Neural cell (in vitro differentiated cells): ENCODE data around the gene SLC6A19. TPM values are rescaled to one million over a fixed set of nuclear protein-coding genes. Genes with fewer than 3 reads are reported as not detected.

Experiments used
- H2AFZ ChIP-seq: fragments of 200-600, 300-800 bp; sonication (generic), shearing (Covaris generic); 2 replicates; pipeline ENCODE4 v1.6.0; 2014; ENCODE audit warnings: low read depth, mild to moderate bottlenecking, antibody characterized with exemption, low read length, moderate library complexity
- H3F3A ChIP-seq: fragments of 200-600 bp; shearing (Covaris generic); 2 replicates; pipeline ENCODE4 v1.6.1; 2016; ENCODE audit warnings: mild to moderate bottlenecking, moderate library complexity, mixed read lengths, antibody characterized with exemption, low read length; ENCODE audit not compliant: insufficient read depth, poor library complexity, severe bottlenecking
- H3K27ac ChIP-seq: fragments of 200-600, 300-800 bp; sonication (generic), shearing (Covaris generic); 2 replicates; pipeline ENCODE4 v1.5.1; 2014; ENCODE audit warnings: mild to moderate bottlenecking, low read length, moderate library complexity
- H3K27me3 ChIP-seq: fragments of 300-800, 200-600 bp; sonication (generic), shearing (Covaris generic); 2 replicates; pipeline ENCODE4 v1.6.0; 2014; ENCODE audit warnings: mild to moderate bottlenecking, low read depth, low read length, moderate library complexity; ENCODE audit not compliant: insufficient read depth
- H3K36me3 ChIP-seq: fragments of 300-800, 200-600 bp; sonication (generic), shearing (Covaris generic); 2 replicates; pipeline ENCODE4 v1.5.1; 2014; ENCODE audit warnings: mild to moderate bottlenecking, antibody characterized with exemption, low read length, moderate library complexity; ENCODE audit not compliant: insufficient read depth
- H3K4me2 ChIP-seq: fragments of 300-800, 200-600 bp; sonication (generic), shearing (Covaris generic); 2 replicates; pipeline ENCODE4 v1.6.0; 2014; ENCODE audit warnings: mild to moderate bottlenecking, low read length
- H3K4me3 ChIP-seq: fragments of 300-800, 200-600 bp; sonication (generic), shearing (Covaris generic); 2 replicates; pipeline ENCODE4 v1.5.1; 2014; ENCODE audit warnings: mild to moderate bottlenecking, low read length, moderate library complexity
- H3K79me2 ChIP-seq: fragments of 200-600 bp; shearing (Covaris generic); replicated peaks from 2 replicates; pipeline ENCODE4 v1.6.0; 2014; ENCODE audit warnings: mild to moderate bottlenecking, low read length, moderate library complexity; ENCODE audit not compliant: insufficient read depth
- H3K9ac ChIP-seq: fragments of 300-800, 200-600 bp; sonication (generic), shearing (Covaris generic); 2 replicates; pipeline ENCODE4 v1.6.1; 2016; ENCODE audit warnings: mild to moderate bottlenecking, low read length, mixed read lengths
- H3K9me2 ChIP-seq: fragments of 200-600 bp; shearing (Covaris generic); 2 replicates; pipeline ENCODE4 v1.6.1; 2016; ENCODE audit warnings: mild to moderate bottlenecking, low read length, mixed read lengths; ENCODE audit not compliant: insufficient read depth
- H3K9me3 ChIP-seq: fragments of 200-600, 300-800 bp; sonication (generic), shearing (Covaris generic); 2 replicates; pipeline ENCODE4 v1.6.1; 2016; ENCODE audit warnings: mild to moderate bottlenecking, mixed run types, low read length, moderate library complexity, mixed read lengths
- H4K20me1 ChIP-seq: fragments of 200-600 bp; shearing (Covaris generic); 2 replicates; pipeline ENCODE4 v1.6.1; 2016; ENCODE audit warnings: mild to moderate bottlenecking, mixed run types; ENCODE audit not compliant: insufficient read depth
- EP300 ChIP-seq: fragments of 450-650 bp; conservative IDR thresholded peaks from 2 replicates; pipeline ENCODE4 v1.6.1; 2014; ENCODE audit warnings: antibody characterized with exemption, mild to moderate bottlenecking, moderate library complexity; ENCODE audit not compliant: poor library complexity, severe bottlenecking
- EZH2 ChIP-seq: fragments of 200-600, 300-800 bp; shearing (Covaris generic), sonication (generic); IDR thresholded peaks from 2 replicates; pipeline ENCODE4 v1.6.1; 2014; ENCODE audit warnings: antibody characterized with exemption, low read length, borderline replicate concordance, mild to moderate bottlenecking; ENCODE audit not compliant: insufficient read depth, poor library complexity, severe bottlenecking
- MXI1 ChIP-seq: fragments of 450-650 bp; conservative IDR thresholded peaks from 2 replicates; pipeline ENCODE4 v1.6.1; 2014; ENCODE audit warnings: antibody characterized with exemption, mild to moderate bottlenecking; ENCODE audit not compliant: poor library complexity, severe bottlenecking
- POLR2AphosphoS5 ChIP-seq: IDR thresholded peaks from 2 replicates; pipeline ENCODE4 v1.6.1; 2012
- RAD21 ChIP-seq: fragments of 450-650 bp; conservative IDR thresholded peaks from 2 replicates; pipeline ENCODE4 v1.6.1; 2014; ENCODE audit warnings: antibody characterized with exemption, mild to moderate bottlenecking, moderate library complexity
- SMC3 ChIP-seq: fragments of 450-650 bp; conservative IDR thresholded peaks from 2 replicates; pipeline ENCODE4 v1.6.1; 2014; ENCODE audit warnings: antibody characterized with exemption, mild to moderate bottlenecking, moderate library complexity; ENCODE audit not compliant: poor library complexity
- TAF1 ChIP-seq: IDR thresholded peaks from 2 replicates; pipeline ENCODE4 v1.6.1; 2012; ENCODE audit warnings: low read depth
- polyA plus RNA-seq: library from polyadenylated mRNA; depleted of rRNA; stranded (reverse); fragments of >200 nt; gene quantifications from 2 replicates; pipeline ENCODE4 v1.2.3, GENCODE V29; 2014
- TF ChIP-seq, protein P1 (sequence below): fragments of 450-650 bp; IDR thresholded peaks from 2 replicates; pipeline ENCODE4 v1.5.1; 2014; ENCODE audit warnings: antibody characterized with exemption, mild to moderate bottlenecking, moderate library complexity; ENCODE audit not compliant: poor library complexity, severe bottlenecking
- TF ChIP-seq, protein P2 (sequence below): IDR thresholded peaks from 2 replicates; pipeline ENCODE4 v1.6.1; 2012; ENCODE audit warnings: borderline replicate concordance

The SLC6A19 gene
- polyA plus RNA-seq, 1 donor from 2014 or later = not detected

DNA sequence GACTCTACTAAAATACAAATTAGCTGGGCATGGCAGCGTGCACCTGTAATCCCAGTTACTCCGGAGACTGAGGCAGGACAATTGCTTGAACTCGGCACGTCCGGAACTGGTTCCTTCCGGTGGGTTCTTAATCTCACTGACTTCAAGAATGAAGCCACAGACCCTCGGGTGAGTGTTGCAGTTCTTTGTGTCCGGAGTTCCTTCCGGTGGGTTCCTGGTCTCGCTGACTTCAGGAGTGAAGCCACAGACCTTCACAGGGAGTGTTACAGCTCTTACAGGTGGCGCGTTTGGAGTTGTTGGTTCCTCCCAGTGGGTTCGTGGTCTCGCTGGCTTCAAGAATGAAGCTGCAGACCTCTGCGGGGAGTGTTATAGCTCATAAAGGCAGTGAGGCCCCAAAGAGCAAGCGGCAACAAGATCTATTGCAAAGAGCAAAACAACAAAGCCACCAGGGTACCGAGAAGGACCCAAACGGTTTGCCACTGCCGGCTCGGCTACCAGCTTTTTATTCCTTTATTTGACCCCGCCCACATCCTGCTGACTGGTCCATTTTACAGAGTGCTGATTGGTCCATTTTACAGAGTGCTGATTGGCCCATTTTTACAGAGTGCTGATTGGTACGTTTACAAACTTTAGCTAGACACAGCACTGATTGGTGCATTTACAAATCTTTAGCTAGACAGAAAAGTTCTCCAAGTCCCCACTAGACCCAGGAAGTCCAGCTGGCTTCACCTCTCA lies 28.6 kb upstream of the SLC6A19 start:
- Histone ChIP-seq H3K27me3 (no peaks in the 10 kb centered on the region), H3F3A (no peaks in the 10 kb centered on the region), H3K9ac (no peak overlapping the region), H3K9me3 (no peaks in the 10 kb centered on the region), H3K36me3 (no peaks in the 10 kb centered on the region), H2AFZ (no peak overlapping the region), H3K9me2 (no peaks in the 10 kb centered on the region), H3K4me3 (no peak overlapping the region), H3K79me2 (no peaks in the 10 kb centered on the region), H3K4me2 (no peak overlapping the region), H4K20me1 (no peaks in the 10 kb centered on the region), H3K27ac (no peak overlapping the region)
- TF ChIP-seq TAF1 (no peak), MXI1 (no peak), SMC3 (no peak)

DNA sequence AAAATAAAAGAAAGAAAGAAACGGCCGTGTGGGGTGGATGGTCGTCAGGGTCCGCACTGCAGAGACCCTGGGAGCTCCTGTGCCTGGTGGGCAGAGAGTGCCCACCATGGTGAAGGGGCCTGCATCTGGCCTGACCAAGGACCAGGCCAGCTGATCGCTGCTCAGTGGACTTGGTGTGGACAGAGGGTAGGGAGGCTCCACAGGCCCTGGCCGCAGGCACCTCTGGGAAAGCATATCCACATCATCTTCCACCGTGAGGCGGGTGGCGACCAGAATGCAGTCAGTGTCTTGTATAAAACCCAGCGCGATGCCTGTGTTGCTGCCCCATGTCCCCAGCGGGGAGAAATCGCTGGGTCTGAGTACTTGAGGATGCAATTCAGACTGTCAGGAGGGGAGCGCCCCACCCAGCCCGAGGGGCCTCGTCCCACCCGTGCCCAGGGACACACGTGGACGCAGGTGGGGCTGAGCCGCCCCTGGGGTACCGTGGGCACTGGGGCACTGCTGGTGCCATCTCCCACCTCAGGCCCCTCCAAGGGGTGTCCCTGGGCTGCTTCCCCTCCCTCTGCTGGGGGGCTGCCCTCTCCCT lies 27.8 kb upstream of the SLC6A19 start:
- H3K4me2 ChIP-seq = no peak overlapping the region

More for the DNA sequence above, 27.8 kb upstream of the SLC6A19 start:
- no peaks in the 10 kb centered on the region for H3K79me2 ChIP-seq
- no peaks in the 10 kb centered on the region for H3K9me3 ChIP-seq
- no peak overlapping the region for H3K27ac ChIP-seq
- no peak overlapping the region for H3K4me3 ChIP-seq
- TF ChIP-seq TAF1 (no peak), SMC3 (no peak), MXI1 (no peak), RAD21 (no peak), EP300 (no peak), POLR2AphosphoS5 (no peak), EZH2 (no peak)
- TF ChIP-seq, protein P1, sequence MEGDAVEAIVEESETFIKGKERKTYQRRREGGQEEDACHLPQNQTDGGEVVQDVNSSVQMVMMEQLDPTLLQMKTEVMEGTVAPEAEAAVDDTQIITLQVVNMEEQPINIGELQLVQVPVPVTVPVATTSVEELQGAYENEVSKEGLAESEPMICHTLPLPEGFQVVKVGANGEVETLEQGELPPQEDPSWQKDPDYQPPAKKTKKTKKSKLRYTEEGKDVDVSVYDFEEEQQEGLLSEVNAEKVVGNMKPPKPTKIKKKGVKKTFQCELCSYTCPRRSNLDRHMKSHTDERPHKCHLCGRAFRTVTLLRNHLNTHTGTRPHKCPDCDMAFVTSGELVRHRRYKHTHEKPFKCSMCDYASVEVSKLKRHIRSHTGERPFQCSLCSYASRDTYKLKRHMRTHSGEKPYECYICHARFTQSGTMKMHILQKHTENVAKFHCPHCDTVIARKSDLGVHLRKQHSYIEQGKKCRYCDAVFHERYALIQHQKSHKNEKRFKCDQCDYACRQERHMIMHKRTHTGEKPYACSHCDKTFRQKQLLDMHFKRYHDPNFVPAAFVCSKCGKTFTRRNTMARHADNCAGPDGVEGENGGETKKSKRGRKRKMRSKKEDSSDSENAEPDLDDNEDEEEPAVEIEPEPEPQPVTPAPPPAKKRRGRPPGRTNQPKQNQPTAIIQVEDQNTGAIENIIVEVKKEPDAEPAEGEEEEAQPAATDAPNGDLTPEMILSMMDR = no peak
- TF ChIP-seq, protein P2, sequence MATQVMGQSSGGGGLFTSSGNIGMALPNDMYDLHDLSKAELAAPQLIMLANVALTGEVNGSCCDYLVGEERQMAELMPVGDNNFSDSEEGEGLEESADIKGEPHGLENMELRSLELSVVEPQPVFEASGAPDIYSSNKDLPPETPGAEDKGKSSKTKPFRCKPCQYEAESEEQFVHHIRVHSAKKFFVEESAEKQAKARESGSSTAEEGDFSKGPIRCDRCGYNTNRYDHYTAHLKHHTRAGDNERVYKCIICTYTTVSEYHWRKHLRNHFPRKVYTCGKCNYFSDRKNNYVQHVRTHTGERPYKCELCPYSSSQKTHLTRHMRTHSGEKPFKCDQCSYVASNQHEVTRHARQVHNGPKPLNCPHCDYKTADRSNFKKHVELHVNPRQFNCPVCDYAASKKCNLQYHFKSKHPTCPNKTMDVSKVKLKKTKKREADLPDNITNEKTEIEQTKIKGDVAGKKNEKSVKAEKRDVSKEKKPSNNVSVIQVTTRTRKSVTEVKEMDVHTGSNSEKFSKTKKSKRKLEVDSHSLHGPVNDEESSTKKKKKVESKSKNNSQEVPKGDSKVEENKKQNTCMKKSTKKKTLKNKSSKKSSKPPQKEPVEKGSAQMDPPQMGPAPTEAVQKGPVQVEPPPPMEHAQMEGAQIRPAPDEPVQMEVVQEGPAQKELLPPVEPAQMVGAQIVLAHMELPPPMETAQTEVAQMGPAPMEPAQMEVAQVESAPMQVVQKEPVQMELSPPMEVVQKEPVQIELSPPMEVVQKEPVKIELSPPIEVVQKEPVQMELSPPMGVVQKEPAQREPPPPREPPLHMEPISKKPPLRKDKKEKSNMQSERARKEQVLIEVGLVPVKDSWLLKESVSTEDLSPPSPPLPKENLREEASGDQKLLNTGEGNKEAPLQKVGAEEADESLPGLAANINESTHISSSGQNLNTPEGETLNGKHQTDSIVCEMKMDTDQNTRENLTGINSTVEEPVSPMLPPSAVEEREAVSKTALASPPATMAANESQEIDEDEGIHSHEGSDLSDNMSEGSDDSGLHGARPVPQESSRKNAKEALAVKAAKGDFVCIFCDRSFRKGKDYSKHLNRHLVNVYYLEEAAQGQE = no peak
- no peaks in the 10 kb centered on the region for H3K36me3 ChIP-seq
- no peak overlapping the region for H3K9ac ChIP-seq
- H2AFZ ChIP-seq = no peak overlapping the region
- no peaks in the 10 kb centered on the region for H4K20me1 ChIP-seq
- H3F3A ChIP-seq = no peaks in the 10 kb centered on the region
- H3K27me3 ChIP-seq = no peaks in the 10 kb centered on the region
- H3K9me2 ChIP-seq = no peaks in the 10 kb centered on the region
